ENCODE data around the gene CDC42BPB. TPM values are rescaled to one million over a fixed set of nuclear protein-coding genes. Genes with fewer than 3 reads are reported as not detected.
A peak's percentile ranks its signal among the peaks of the same experiment; 100 is the strongest.

CDC42BPB gene
- total and polyA plus RNA-seq, 2 of the 13 experiments (the other 11 are each of a cell fraction or from before 2014, with no cell fraction given) = 19.7 to 32.3 TPM

DNA sequence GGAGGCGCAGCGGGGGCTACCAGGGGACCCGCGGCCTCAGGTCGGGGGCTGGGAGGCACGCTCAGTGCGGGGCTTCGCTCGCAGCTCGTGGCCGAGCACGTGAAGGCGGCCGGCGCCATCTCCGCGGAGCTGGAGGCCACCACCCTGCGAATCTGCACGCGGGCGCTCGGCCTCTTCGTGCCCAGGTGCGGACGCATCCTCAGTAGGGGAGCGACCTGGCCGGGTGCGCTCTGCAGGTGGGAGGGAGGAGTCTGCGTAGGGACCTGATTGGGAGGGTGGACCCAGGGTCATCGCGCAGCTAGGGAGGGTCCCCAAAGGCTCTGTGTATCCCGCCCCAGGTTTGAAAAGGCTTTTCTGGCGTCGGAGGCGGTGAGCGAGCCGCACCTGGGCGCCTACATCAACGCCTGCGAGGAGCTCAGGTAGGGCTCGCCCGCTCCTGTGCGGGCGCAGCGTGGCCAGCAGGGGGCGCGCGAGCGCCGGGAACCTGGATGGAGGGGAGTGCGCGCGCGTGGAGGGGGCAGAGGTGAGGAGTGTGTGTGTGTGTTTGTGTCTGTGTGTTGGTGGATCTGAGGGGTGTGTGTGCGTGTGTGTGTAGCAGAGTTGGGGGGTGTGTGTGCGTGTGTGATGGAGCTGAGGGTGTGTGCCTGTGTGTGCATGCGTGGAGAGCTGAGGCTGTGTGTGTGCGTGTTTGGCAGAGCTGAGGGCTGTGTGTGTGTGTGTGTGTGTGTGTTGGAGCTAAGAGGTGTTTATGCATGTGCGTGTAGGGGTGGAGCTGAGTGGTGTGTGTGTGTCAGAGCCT is 47.5 kb upstream of the CDC42BPB start (continued):
- TF ChIP-seq, protein P1, sequence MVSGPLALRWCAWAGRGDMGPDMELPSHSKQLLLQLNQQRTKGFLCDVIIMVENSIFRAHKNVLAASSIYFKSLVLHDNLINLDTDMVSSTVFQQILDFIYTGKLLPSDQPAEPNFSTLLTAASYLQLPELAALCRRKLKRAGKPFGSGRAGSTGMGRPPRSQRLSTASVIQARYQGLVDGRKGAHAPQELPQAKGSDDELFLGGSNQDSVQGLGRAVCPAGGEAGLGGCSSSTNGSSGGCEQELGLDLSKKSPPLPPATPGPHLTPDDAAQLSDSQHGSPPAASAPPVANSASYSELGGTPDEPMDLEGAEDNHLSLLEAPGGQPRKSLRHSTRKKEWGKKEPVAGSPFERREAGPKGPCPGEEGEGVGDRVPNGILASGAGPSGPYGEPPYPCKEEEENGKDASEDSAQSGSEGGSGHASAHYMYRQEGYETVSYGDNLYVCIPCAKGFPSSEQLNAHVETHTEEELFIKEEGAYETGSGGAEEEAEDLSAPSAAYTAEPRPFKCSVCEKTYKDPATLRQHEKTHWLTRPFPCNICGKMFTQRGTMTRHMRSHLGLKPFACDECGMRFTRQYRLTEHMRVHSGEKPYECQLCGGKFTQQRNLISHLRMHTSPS (CRISPR knock-in tag; IDR thresholded peaks at IDR 0.05; ENCODE audit: low read depth) = no peak
- TF ChIP-seq TOPORS (CRISPR knock-in tag; IDR thresholded peaks at IDR 0.05) = no peak
- no peak for TF ChIP-seq GTF2F1 (IDR thresholded peaks at IDR 0.05; ENCODE audit: low read length)
- TF ChIP-seq MATR3 (CRISPR knock-in tag; IDR thresholded peaks at IDR 0.05) = no peak
- no peak for TF ChIP-seq YEATS2 (CRISPR knock-in tag; IDR thresholded peaks at IDR 0.05; ENCODE audit: borderline replicate concordance)
- TF ChIP-seq REST (IDR thresholded peaks at IDR 0.05; ENCODE audit: borderline replicate concordance in 1 of 2, low read depth in 1 of 2, low read length in 2 of 2) = no peak
- TF ChIP-seq RBM22 (optimal IDR thresholded peaks at IDR 0.05; ENCODE audit: low read length) = peak; percentile 70
- no peak for TF ChIP-seq HOXA3 (CRISPR knock-in tag; IDR thresholded peaks at IDR 0.05)
- TF ChIP-seq BRCA1 (CRISPR knock-in tag; IDR thresholded peaks at IDR 0.05) = no peak
- no peak for TF ChIP-seq RFX5 (IDR thresholded peaks at IDR 0.05; ENCODE audit: low read depth, low read length)
- no peak for TF ChIP-seq ZNF432 (CRISPR knock-in tag; IDR thresholded peaks at IDR 0.05; ENCODE audit: borderline replicate concordance)
- no peak for TF ChIP-seq ZNF678 (CRISPR knock-in tag; IDR thresholded peaks at IDR 0.05)
- 0 out of 2 replicates have a peak, but pooled peaks have one; percentile 24 for TF ChIP-seq ZNF598 (CRISPR knock-in tag; IDR thresholded peaks at IDR 0.05; ENCODE audit: borderline replicate concordance)
- no peak for TF ChIP-seq CREB3 (CRISPR knock-in tag; IDR thresholded peaks at IDR 0.05)
- no peak for TF ChIP-seq GMEB2 (CRISPR knock-in tag; IDR thresholded peaks at IDR 0.05; ENCODE audit: low read depth)
- TF ChIP-seq HMG20A (CRISPR knock-in tag; IDR thresholded peaks at IDR 0.05; ENCODE audit: borderline replicate concordance) = no peak
- no peak for TF ChIP-seq ARNT2 (CRISPR knock-in tag; IDR thresholded peaks at IDR 0.05; ENCODE audit: low read depth)
